Prostate gland (tissue), 2 donors: ENCODE measurements around the gene ZDHHC17. TPM values are rescaled to one million over a fixed set of nuclear protein-coding genes. Genes with fewer than 3 reads are reported as not detected.

Experiments used
- DNase-seq: peaks from one replicate; pipeline ENCODE4 v3.0.0-alpha.2; 2019; ENCODE audit warnings: low spot score
- H3K27ac ChIP-seq, 2 donors: fragments of 200-600 bp; sonication (generic); 2 replicates each; pipeline ENCODE4 v1.5.1; 2017 to 2019
- H3K27me3 ChIP-seq: fragments of 200-600 bp; sonication (generic); replicated peaks from 2 replicates; pipeline ENCODE4 v1.5.1; 2019; ENCODE audit not compliant: insufficient read depth
- H3K36me3 ChIP-seq, 2 donors: fragments of 200-600 bp; sonication (generic); 1 replicate in 1 of 2; 2 replicates in 1 of 2; pipeline versions ENCODE4 v1.5.1 to v1.8.1; 2017 to 2019
- H3K4me1 ChIP-seq: fragments of 200-600 bp; sonication (generic); replicated peaks from 2 replicates; pipeline ENCODE4 v1.5.1; 2019
- H3K4me3 ChIP-seq, 2 donors: fragments of 200-600 bp; sonication (generic); 2 replicates each; pipeline ENCODE4 v1.5.1; 2017 to 2019
- H3K9me3 ChIP-seq: fragments of 200-600 bp; sonication (generic); 2 replicates; pipeline ENCODE4 v1.5.1; 2017
- CTCF ChIP-seq, 4 experiments: fragments of 200-600 bp in 2 of 4; fragments of 450-650 bp in 2 of 4; sonication (generic) in 2 of 4; IDR thresholded peaks; 1 replicate in 3 of 4; 2 replicates in 1 of 4; pipeline ENCODE4 v1.5.1; 2016 to 2019; ENCODE audit warnings: antibody characterized with exemption in 4 of 4, mild to moderate bottlenecking in 2 of 4, moderate library complexity in 2 of 4
- POLR2A ChIP-seq: fragments of 450-650 bp; IDR thresholded peaks from one replicate; pipeline ENCODE4 v1.6.1; 2016; ENCODE audit warnings: antibody characterized with exemption, mild to moderate bottlenecking
- POLR2AphosphoS5 ChIP-seq: sonication (generic); formaldehyde crosslinking; IDR thresholded peaks from one replicate; pipeline ENCODE4 v1.6.1; 2017; ENCODE audit warnings: antibody characterized with exemption
- WGBS: methylation state at CpG from one replicate; pipeline ENCODE4 v1.1.5; 2018; 5-methylcytosine and 5-hydroxymethylcytosine counted together
- intact Hi-C: fragments of 100-400 bp; cut with DNase I; formaldehyde crosslinking; loops from one replicate; pipeline ENCODE4 v1.14.2; 2022
- total RNA-seq, 2 donors: library from RNA; depleted of rRNA; stranded (reverse); fragments of >200 nt; gene quantifications; one replicate each; pipeline ENCODE4 v1.1.0, GENCODE V29; 2016

Gene ZDHHC17, protein sequence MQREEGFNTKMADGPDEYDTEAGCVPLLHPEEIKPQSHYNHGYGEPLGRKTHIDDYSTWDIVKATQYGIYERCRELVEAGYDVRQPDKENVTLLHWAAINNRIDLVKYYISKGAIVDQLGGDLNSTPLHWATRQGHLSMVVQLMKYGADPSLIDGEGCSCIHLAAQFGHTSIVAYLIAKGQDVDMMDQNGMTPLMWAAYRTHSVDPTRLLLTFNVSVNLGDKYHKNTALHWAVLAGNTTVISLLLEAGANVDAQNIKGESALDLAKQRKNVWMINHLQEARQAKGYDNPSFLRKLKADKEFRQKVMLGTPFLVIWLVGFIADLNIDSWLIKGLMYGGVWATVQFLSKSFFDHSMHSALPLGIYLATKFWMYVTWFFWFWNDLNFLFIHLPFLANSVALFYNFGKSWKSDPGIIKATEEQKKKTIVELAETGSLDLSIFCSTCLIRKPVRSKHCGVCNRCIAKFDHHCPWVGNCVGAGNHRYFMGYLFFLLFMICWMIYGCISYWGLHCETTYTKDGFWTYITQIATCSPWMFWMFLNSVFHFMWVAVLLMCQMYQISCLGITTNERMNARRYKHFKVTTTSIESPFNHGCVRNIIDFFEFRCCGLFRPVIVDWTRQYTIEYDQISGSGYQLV
- total RNA-seq: 10 to 100 TPM; 21.6 to 34.6 TPM

- intact Hi-C loops: no loop called here
- Histone ChIP-seq H3K27me3 (no peaks in the 10 kb centered on the region), H3K4me1 (no peaks in the 10 kb centered on the region), H3K36me3 (no peaks in the 10 kb centered on the region), H3K9me3 (no peaks in the 10 kb centered on the region), H3K27ac (peak within 1 kb of the TSS; percentile 96), H3K4me3 (peak within 1 kb of the TSS; percentile 61 to 78)
- peak; percentile 89 for DNase-seq
- WGBS: under 1% methylated on average over 47 of the region's 93 CpGs
- TF ChIP-seq POLR2AphosphoS5 (peak; percentile 50), POLR2A (peak; percentile 60), CTCF (IDR thresholded peaks at IDR 0.05) (peak in 1 of 4 experiments; percentile 5)
Measured at GRCh38 chr12:76763746-76764675, at the start of gene ZDHHC17. Gene ZDHHC17, plus strand, starts transcription at chr12:76764115. Its CDS starts 122 bp downstream, at chr12:76764237.

DNA sequence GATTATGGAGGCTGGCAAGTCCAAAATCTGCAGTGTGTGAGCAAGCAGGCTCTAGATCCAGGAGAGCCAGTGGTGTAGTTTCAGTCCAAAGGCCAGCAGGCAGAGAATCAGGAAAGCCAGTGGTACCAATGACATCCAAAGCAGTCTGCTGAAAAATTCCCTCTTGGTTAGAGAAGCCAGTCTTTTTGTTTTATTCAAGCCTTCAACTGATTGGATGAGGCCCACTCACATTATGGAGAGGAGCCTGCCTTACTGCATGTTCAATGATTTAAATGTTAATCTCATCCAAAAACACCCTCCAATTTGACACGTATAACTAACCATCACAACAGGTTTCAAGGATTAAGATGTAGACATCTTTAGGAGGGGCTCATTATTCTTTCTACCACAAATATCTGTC lies 49.5 kb upstream of the ZDHHC17 start:
- intact Hi-C loops: no loop called here
- Histone ChIP-seq H3K4me1 (no peaks in the 10 kb centered on the region), H3K27ac (no peak overlapping the region), H3K9me3 (no peaks in the 10 kb centered on the region), H3K4me3 (no peak overlapping the region), H3K36me3 (no peaks in the 10 kb centered on the region), H3K27me3 (no peaks in the 10 kb centered on the region)
- WGBS: 94% methylated on average over 1 of the region's 1 CpG
- TF ChIP-seq POLR2AphosphoS5 (no peak), CTCF (IDR thresholded peaks at IDR 0.05) (no peak), POLR2A (no peak)
- DNase-seq: no peak

- H3K27ac ChIP-seq: no peak overlapping the region
- intact Hi-C loops: no loop called here
Measured at GRCh38 chr12:76714861-76715260, 49.1 kb upstream of the ZDHHC17 start.

DNA sequence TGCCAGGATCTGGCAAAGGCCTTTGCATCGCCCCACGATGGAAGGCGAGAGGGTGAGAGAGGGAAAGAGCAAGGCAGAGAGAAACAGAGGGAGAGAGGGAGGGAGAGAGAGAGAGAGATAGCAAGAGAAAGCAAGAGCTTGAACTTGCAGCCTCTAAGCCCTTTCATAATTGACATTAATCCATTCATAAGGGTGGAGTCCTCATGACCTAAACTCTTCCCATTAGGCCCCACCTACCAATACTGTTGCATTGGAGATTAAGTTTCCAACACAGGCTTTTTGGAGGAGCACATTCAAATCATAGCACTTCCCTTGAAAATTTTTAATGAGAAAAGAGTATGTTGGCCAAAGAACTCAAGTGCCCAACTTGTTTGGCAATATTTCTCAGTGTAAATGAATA lies 48.6 kb upstream of the ZDHHC17 start:
- no peak overlapping the region for H3K4me3 ChIP-seq
- intact Hi-C loops: no loop called here
- 93% methylated on average over 3 of the region's 3 CpGs for WGBS
- TF ChIP-seq POLR2AphosphoS5: no peak
- no peak for TF ChIP-seq CTCF (IDR thresholded peaks at IDR 0.05)
- no peak for TF ChIP-seq POLR2A
- no peak overlapping the region for H3K27ac ChIP-seq
- no peaks in the 10 kb centered on the region for H3K9me3 ChIP-seq
- no peaks in the 10 kb centered on the region for H3K4me1 ChIP-seq
- no peaks in the 10 kb centered on the region for H3K27me3 ChIP-seq
- DNase-seq: no peak
- H3K36me3 ChIP-seq: no peaks in the 10 kb centered on the region

More at GRCh38 chr12:76714861-76715260, 49.1 kb upstream of the ZDHHC17 start:
- Histone ChIP-seq H3K27me3 (no peaks in the 10 kb centered on the region), H3K36me3 (no peaks in the 10 kb centered on the region), H3K9me3 (no peaks in the 10 kb centered on the region), H3K4me3 (no peak overlapping the region), H3K4me1 (no peaks in the 10 kb centered on the region)
- DNase-seq: no peak
- 86% methylated on average over 3 of the region's 3 CpGs for WGBS
- TF ChIP-seq CTCF (IDR thresholded peaks at IDR 0.05): no peak
- TF ChIP-seq POLR2A: no peak
- no peak for TF ChIP-seq POLR2AphosphoS5
